B cell (primary cell): ENCODE data around the gene CERS1. TPM values are rescaled to one million over a fixed set of nuclear protein-coding genes. Genes with fewer than 3 reads are reported as not detected.

Experiments used
- ATAC-seq: fragments of 200-7000 bp; cut with Tn5 transposase; one replicate; pipeline ENCODE4 v1.10.0; 2021; ENCODE audit warnings: low read depth, mild to moderate bottlenecking, moderate number of reproducible peaks, moderate library complexity
- CTCF ChIA-PET: fragments of 350-600 bp; sonication (Branson Sonifier 250); formaldehyde crosslinking; loops from one replicate; lab custom pipeline; 2021; ENCODE audit warnings: antibody characterized with exemption, inconsistent platforms; lab: Charles Lee
- POLR2A ChIA-PET: fragments of 350-600 bp; sonication (Branson Sonifier 250); formaldehyde crosslinking; loops from one replicate; lab custom pipeline; 2021; ENCODE audit warnings: antibody characterized with exemption; lab: Charles Lee
- DNase-seq: peaks from one replicate; pipeline ENCODE4 v3.0.0; 2013
- H2AFZ ChIP-seq: 2 replicates; pipeline ENCODE4 v1.6.1; 2012; ENCODE audit warnings: mild to moderate bottlenecking, low read depth, low read length; ENCODE audit not compliant: insufficient read depth, poor library complexity, severe bottlenecking
- H3K27ac ChIP-seq, 2 donors: 1 replicate in 1 of 2; 2 replicates in 1 of 2; pipeline ENCODE4 v1.5.1; 2012 to 2013; ENCODE audit warnings: low read length in 2 of 2, mild to moderate bottlenecking in 2 of 2, moderate library complexity in 1 of 2
- H3K27me3 ChIP-seq, 4 experiments: fragments of 200-600 bp in 1 of 4; sonication (generic) in 1 of 4; replicated peaks in 1 of 4; 1 replicate in 2 of 4; 2 replicates in 2 of 4; pipeline versions ENCODE4 v1.6.1 to v1.7.0; 2013 to 2016; ENCODE audit warnings: low read length in 3 of 4, mild to moderate bottlenecking in 2 of 4, mixed read lengths in 1 of 4, moderate library complexity in 1 of 4; ENCODE audit not compliant: insufficient read depth in 4 of 4, control insufficient read depth in 3 of 4; ENCODE audit errors: control extremely low read depth in 1 of 4
- H3K36me3 ChIP-seq, 2 experiments: replicated peaks in 1 of 2; 1 replicate in 1 of 2; 2 replicates in 1 of 2; pipeline versions ENCODE4 v1.6.1 to v1.7.1; 2013; ENCODE audit warnings: low read length in 1 of 2; ENCODE audit not compliant: insufficient read depth in 2 of 2, control insufficient read depth in 1 of 2; ENCODE audit errors: control extremely low read depth in 1 of 2, extremely low read depth in 1 of 2
- H3K4me1 ChIP-seq, 2 donors: fragments of 200-600 bp in 1 of 2; sonication (generic) in 1 of 2; 1 replicate in 1 of 2; 2 replicates in 1 of 2; pipeline versions ENCODE4 v1.5.1 to v1.6.1; 2013 to 2017; ENCODE audit warnings: low read length in 2 of 2; ENCODE audit not compliant: control insufficient read depth in 2 of 2, insufficient read depth in 2 of 2
- H3K4me2 ChIP-seq: replicated peaks from 2 replicates; pipeline ENCODE3; 2012; ENCODE audit warnings: mild to moderate bottlenecking, low read depth, low read length; ENCODE audit not compliant: poor library complexity, severe bottlenecking
- H3K4me3 ChIP-seq, 5 experiments: fragments of 200-600 bp in 1 of 5; sonication (generic) in 1 of 5; 1 replicate in 3 of 5; 2 replicates in 2 of 5; pipeline versions ENCODE4 v1.5.1 to v1.7.0; 2011 to 2016; ENCODE audit warnings: low read length in 4 of 5, mild to moderate bottlenecking in 4 of 5, low read depth in 2 of 5, control low read depth in 1 of 5, moderate library complexity in 1 of 5; ENCODE audit not compliant: insufficient read depth in 1 of 5; ENCODE audit errors: control extremely low read depth in 1 of 5, extremely low read depth in 1 of 5
- H3K79me2 ChIP-seq: fragments of 200-600 bp; sonication (generic); one replicate; pipeline ENCODE4 v1.6.0; 2016; ENCODE audit warnings: low read length; ENCODE audit not compliant: control insufficient read depth, insufficient read depth
- H3K9ac ChIP-seq: fragments of 200-600 bp; sonication (generic); 2 replicates; pipeline ENCODE4 v1.6.1; 2017; ENCODE audit warnings: mild to moderate bottlenecking, low read length, moderate library complexity
- H3K9me3 ChIP-seq, 3 donors: one replicate each; pipeline versions ENCODE4 v1.6.1 to v1.7.1; 2013; ENCODE audit warnings: low read length in 2 of 3; ENCODE audit not compliant: control insufficient read depth in 2 of 3, insufficient read depth in 1 of 3; ENCODE audit errors: control extremely low read depth in 1 of 3
- H4K20me1 ChIP-seq: 2 replicates; pipeline ENCODE4 v1.6.0; 2012; ENCODE audit warnings: mild to moderate bottlenecking, low read length; ENCODE audit not compliant: insufficient read depth, control insufficient read depth, poor library complexity, severe bottlenecking
- H3K27ac Mint-ChIP-seq: one replicate; pipeline ENCODE4 v1.8.0; 2021; ENCODE audit warnings: mixed read lengths
- H3K27me3 Mint-ChIP-seq: one replicate; pipeline ENCODE4 v1.8.0; 2021; ENCODE audit warnings: mixed read lengths
- H3K4me1 Mint-ChIP-seq: one replicate; pipeline ENCODE4 v1.8.0; 2021; ENCODE audit warnings: mixed read lengths
- H3K4me3 Mint-ChIP-seq: one replicate; pipeline ENCODE4 v1.8.0; 2021; ENCODE audit warnings: mixed read lengths
- H3K9me3 Mint-ChIP-seq: one replicate; pipeline ENCODE4 v1.8.0; 2022; ENCODE audit warnings: mixed read lengths; ENCODE audit not compliant: insufficient read depth
- CTCF ChIP-seq: fragments of 200-600 bp; IDR thresholded peaks from one replicate; pipeline ENCODE4 v1.8.0; 2022; ENCODE audit warnings: antibody characterized with exemption, mild to moderate bottlenecking
- EZH2 ChIP-seq: IDR thresholded peaks from 2 replicates; pipeline ENCODE4 v1.6.1; 2012; ENCODE audit warnings: borderline replicate concordance, low read depth, mild to moderate bottlenecking, moderate library complexity, low read length; ENCODE audit not compliant: insufficient read depth, poor library complexity, severe bottlenecking
- WGBS: methylation state at CpG from one replicate; pipeline ENCODE4 v1.1.5; 2013; ENCODE audit warnings: missing lambda C conversion rate; ENCODE audit not compliant: insufficient coverage; 5-methylcytosine and 5-hydroxymethylcytosine counted together
- intact Hi-C: fragments of 100-400 bp; cut with micrococcal nuclease; formaldehyde crosslinking; loops from one replicate; pipeline ENCODE4 v1.10.0; 2022
- polyA plus RNA-seq: library from polyadenylated mRNA; depleted of rRNA; stranded (reverse); fragments of >200 nt; gene quantifications from 2 replicates; pipeline ENCODE4 v1.2.3, GENCODE V29; 2012
- total RNA-seq, 2 donors: library from RNA; stranded (reverse); fragments of 120-200 nt in 1 of 2; gene quantifications; 1 replicate in 1 of 2; 2 replicates in 1 of 2; pipeline versions ENCODE4 v1.2.3 to v1.2.4, GENCODE V29; 2013 to 2022

The CERS1 gene
- total and polyA plus RNA-seq, 2 donors (not counting 1 experiment from before 2014, with no cell fraction given), result not detected

- Histone ChIP-seq H3K27ac (peak overlapping the region in 1 of 2 donors; percentile 19), H3K27me3 (no peaks in the 10 kb centered on the region), H3K4me2 (peak overlapping the region; percentile 38), H4K20me1 (peaks cover 89% of the 10 kb centered on the region), H3K9me3 (no peaks in the 10 kb centered on the region), H3K4me1 (peaks cover 21 to 39% of the 10 kb centered on the region in 2 donors), H3K4me3 (no peak overlapping the region), H3K79me2 (peaks cover 70% of the 10 kb centered on the region), H2AFZ (no peak overlapping the region), H3K9ac (no peak overlapping the region), H3K36me3 (peaks cover 0 to 74% of the 10 kb centered on the region in 2 experiments)
- Mint-ChIP-seq H3K4me1 (peaks cover 50% of the 10 kb centered on the region), H3K9me3 (no peaks in the 10 kb centered on the region), H3K4me3 (peak overlapping the region; percentile 53), H3K27ac (peak overlapping the region; percentile 69), H3K27me3 (no peaks in the 10 kb centered on the region)
- ChIA-PET POLR2A (interaction anchor here (0.8 kb wide), 1 partner anchor 237 kb away, joined by 3 read pairs; no protein-coding TSS in a partner anchor), CTCF (interaction anchor here (1.2 to 1.3 kb wide), 2 partner anchors 256 to 330 kb away, joined by 3 to 5 read pairs; no protein-coding TSS in a partner anchor)
- intact Hi-C loops, result loop anchor here (5.0 kb wide), 1 partner anchor 328 kb away; the partner anchor contains the start of gene ELL
- 76% methylated on average over 16 of the region's 16 CpGs for WGBS
- no peak for ATAC-seq
- DNase-seq, result no peak
- TF ChIP-seq EZH2, result no peak
- TF ChIP-seq CTCF, result no peak
These were observed 46.0 kb downstream of the CERS1 start for GRCh38 chr19:18849838-18850400.
